Ishikawa (cell line): ENCODE results near the gene RBMXL2.
A peak's percentile ranks its signal among the peaks of the same experiment; 100 is the strongest.

ENCODE experiments used
- CEBPB ChIP-seq: IDR thresholded peaks from 2 replicates; pipeline ENCODE4 v1.6.1; 2012
- CREB1 ChIP-seq: IDR thresholded peaks from 2 replicates; pipeline ENCODE4 v1.6.1; 2012; ENCODE audit warnings: low read depth
- EGR1 ChIP-seq: IDR thresholded peaks from 2 replicates; pipeline ENCODE4 v1.6.1; 2012
- EP300 ChIP-seq: IDR thresholded peaks from 2 replicates; pipeline ENCODE4 v1.6.1; 2012; ENCODE audit warnings: borderline replicate concordance
- FOXM1 ChIP-seq: IDR thresholded peaks from 2 replicates; pipeline ENCODE4 v1.6.1; 2012; ENCODE audit warnings: low read depth, borderline replicate concordance
- MAX ChIP-seq: IDR thresholded peaks from 2 replicates; pipeline ENCODE4 v1.6.1; 2012
- NFIC ChIP-seq: IDR thresholded peaks from 2 replicates; pipeline ENCODE4 v1.6.1; 2012
- RAD21 ChIP-seq: IDR thresholded peaks from 2 replicates; pipeline ENCODE4 v1.6.1; 2012; ENCODE audit warnings: low read depth
- REST ChIP-seq: IDR thresholded peaks from 2 replicates; pipeline ENCODE4 v1.6.1; 2012; ENCODE audit warnings: low read depth, mild to moderate bottlenecking
- TAF1 ChIP-seq: IDR thresholded peaks from 2 replicates; pipeline ENCODE4 v1.6.1; 2012; ENCODE audit warnings: low read depth, mild to moderate bottlenecking
- TCF12 ChIP-seq: IDR thresholded peaks from 2 replicates; pipeline ENCODE4 v1.6.1; 2012; ENCODE audit warnings: low read depth
- TEAD4 ChIP-seq: IDR thresholded peaks from 2 replicates; pipeline ENCODE4 v1.6.1; 2012
- USF1 ChIP-seq: IDR thresholded peaks from 2 replicates; pipeline ENCODE4 v1.6.1; 2012
- YY1 ChIP-seq: IDR thresholded peaks from 2 replicates; pipeline ENCODE4 v1.6.1; 2012; ENCODE audit warnings: low read depth
- ZBTB7A ChIP-seq: IDR thresholded peaks from 2 replicates; pipeline ENCODE4 v1.6.1; 2012; ENCODE audit warnings: low read depth

RBMXL2 gene

GRCh38 chr11:7079545-7080135, 9.2 kb upstream of the RBMXL2 start:
- no peak for TF ChIP-seq YY1
- TF ChIP-seq ZBTB7A, result no peak
- TF ChIP-seq FOXM1, result no peak
- TF ChIP-seq MAX, result no peak
- no peak for TF ChIP-seq TEAD4
- TF ChIP-seq USF1, result no peak
- no peak for TF ChIP-seq REST

- TF ChIP-seq FOXM1 (no peak), ZBTB7A (no peak), REST (no peak), YY1 (no peak), TEAD4 (no peak), MAX (no peak), NFIC (no peak), TAF1 (no peak), EGR1 (no peak), CEBPB (no peak), CREB1 (no peak), EP300 (no peak), TCF12 (no peak), RAD21 (no peak), USF1 (no peak)
Measured at GRCh38 chr11:7080900-7081299, 7.9 kb upstream of the RBMXL2 start.

GRCh38 chr11:7081441-7081840, 7.4 kb upstream of the RBMXL2 start:
- TF ChIP-seq ZBTB7A, result no peak

GRCh38 chr11:7089328-7090251, 792 bp downstream of the RBMXL2 start:
- TF ChIP-seq RAD21 (no peak), FOXM1 (no peak), YY1 (no peak), CEBPB (no peak), REST (no peak), CREB1 (no peak), EP300 (no peak), EGR1 (no peak)

GRCh38 chr11:7098235-7098832, 9.5 kb downstream of the RBMXL2 start:
- TF ChIP-seq TCF12 (no peak), EP300 (no peak), ZBTB7A (no peak), RAD21 (peak; percentile 85), EGR1 (no peak), USF1 (no peak)
